Spleen (tissue), 7 donors: Measurements from ENCODE around the gene PEAK1.

ENCODE experiments used
- CTCF ChIP-seq, 11 experiments: fragments of 200-600 bp in 7 of 11; fragments of 450-650 bp in 4 of 11; sonication (generic) in 4 of 11; IDR thresholded peaks in 8 of 11; conservative IDR thresholded peaks in 3 of 11; 1 replicate in 7 of 11; 2 replicates in 4 of 11; pipeline versions ENCODE4 v1.4.0 to v1.8.0; 2016 to 2021; ENCODE audit warnings: antibody characterized with exemption in 11 of 11, inconsistent platforms in 4 of 11, mild to moderate bottlenecking in 1 of 11
- POLR2A ChIP-seq, 3 donors: fragments of 450-650 bp; IDR thresholded peaks; one replicate each; pipeline ENCODE4 v1.5.1; 2017; ENCODE audit warnings: antibody characterized with exemption in 3 of 3, mild to moderate bottlenecking in 1 of 3
- POLR2AphosphoS5 ChIP-seq, 3 donors: sonication (generic); formaldehyde crosslinking; IDR thresholded peaks; one replicate each; pipeline ENCODE4 v1.5.1; 2017; ENCODE audit warnings: antibody characterized with exemption in 3 of 3
- donor health status: DM: no; HTN: no; CAD: no; lungs with moderate emphysema.
- donor health status: DM: no; HTN: no; CAD: no.
- donor health status: DM: no; HTN: no; CAD: no.

GRCh38 chr15:77225088-77225487 is 194.8 kb downstream of the PEAK1 start:
- TF ChIP-seq CTCF (IDR thresholded peaks at IDR 0.05 in 8 of 11, conservative IDR thresholded peaks at IDR 0.05 in 3 of 11) = no peak
- TF ChIP-seq POLR2A (IDR thresholded peaks at IDR 0.05) = no peak
- TF ChIP-seq POLR2AphosphoS5 (IDR thresholded peaks at IDR 0.05) = no peak
